Measurements from ENCODE around the gene ETFBKMT.
A peak's percentile ranks its signal among the peaks of the same experiment; 100 is the strongest.

The ETFBKMT gene, protein sequence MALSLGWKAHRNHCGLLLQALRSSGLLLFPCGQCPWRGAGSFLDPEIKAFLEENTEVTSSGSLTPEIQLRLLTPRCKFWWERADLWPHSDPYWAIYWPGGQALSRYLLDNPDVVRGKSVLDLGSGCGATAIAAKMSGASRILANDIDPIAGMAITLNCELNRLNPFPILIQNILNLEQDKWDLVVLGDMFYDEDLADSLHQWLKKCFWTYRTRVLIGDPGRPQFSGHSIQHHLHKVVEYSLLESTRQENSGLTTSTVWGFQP

DNA sequence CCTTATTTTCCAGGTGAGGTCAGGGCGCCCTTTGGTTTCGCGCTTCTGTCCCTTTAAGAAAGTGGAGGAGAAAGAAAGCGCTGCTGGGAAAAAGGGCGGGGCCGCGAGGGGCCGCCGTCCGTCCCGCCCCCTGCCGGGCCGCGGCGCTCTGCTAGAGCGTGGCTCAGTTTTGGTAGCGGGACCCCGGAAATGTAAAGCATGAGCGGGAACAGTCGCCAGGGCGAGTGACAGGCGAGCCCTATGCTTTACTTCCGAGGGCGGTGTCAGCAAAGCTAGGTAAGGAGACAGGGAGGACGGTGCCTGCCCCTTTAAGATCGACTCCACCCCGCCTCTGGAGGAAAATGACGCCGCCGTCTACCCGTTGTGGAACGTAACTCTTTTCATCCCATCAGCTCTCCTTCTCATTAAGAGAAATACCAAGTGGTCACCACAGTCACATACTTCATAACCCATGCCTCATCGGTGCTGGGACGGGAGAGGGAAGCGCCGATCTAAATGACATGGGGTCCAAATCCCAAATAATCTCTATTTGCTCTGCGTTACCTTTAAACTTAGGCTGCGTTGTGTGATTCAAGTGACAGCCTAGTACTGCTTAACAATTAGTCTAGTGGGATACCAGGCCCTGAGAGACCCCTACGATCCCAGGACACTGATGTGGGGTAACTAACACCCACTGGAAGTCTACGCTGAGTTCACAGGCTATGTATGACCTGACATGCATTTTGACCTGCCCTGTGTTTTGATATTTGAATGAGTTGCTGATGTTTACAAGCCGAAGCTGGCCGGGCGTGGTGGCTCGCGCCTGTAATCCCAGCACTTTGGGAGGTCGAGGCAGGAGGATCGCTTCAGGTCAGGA is at the start of gene ETFBKMT:
Gene ETFBKMT, plus strand, starts transcription at position 602 of the 856 bp plus-strand sequence. CDS start 2,266 bp downstream, outside the sequence.
- DNase-seq (ENCODE audit: low read depth in 3 of 3) = peak; percentile 85 to 92 (median 89)

DNA sequence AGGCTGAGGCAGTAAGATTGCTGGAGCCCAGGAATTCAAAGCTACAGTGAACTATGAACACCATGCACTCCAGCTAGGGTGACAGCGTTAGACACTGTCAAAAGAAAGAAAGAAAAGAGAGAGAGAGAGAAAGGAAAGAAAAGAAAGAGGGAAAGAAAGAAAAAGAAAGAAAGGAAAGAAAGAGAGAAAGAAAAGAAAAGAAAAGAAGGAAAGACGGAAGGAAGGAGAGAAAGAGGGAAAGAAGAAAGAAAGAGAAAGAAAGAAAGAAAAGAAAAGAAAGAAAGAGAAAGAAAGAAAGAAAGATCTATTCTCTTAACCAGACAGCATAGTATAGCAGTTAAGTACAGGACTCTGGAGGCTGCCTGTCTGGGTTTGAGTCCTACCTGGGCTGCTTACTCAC is 46.7 kb upstream of the ETFBKMT start:
- DNase-seq (ENCODE audit: low read depth in 3 of 3) = no peak

DNA sequence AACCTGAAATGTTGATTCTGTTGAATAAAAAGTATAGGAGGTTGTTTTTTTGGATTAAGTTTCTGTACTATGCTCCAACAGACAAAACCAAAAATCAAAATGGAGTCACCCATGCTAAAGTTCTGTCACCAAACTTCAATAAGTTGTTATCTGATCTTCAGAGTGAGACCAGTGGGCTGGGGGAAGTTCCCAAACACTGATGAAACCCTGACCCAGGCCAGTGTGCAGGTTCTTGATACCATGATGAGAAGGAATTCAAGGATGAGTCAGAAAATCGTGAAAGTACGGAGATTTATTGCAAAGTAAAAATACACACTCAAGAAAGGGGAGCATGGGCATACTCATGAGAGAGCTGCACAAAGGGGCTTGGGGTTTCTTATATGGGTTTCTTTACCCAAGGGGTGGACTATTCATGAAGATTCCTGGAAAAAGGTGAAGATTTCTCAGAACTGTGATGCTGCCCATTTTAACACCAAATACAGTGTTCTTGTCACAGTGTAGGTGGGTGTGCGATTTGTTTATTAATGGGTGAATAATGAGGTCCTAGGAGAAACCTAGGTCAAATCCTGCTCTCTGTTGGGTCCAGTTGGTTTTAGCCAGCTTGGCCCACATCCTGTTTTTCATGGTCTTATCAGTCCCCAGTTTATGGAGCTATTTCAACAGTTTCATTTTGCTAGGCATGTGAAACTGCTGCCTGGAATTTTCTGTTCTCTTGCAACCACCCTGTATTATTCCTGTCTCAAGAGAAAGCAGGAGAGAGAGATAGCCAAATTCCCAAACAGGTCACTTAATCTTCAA is 41.1 kb upstream of the ETFBKMT start:
- no peak for DNase-seq (ENCODE audit: low read depth in 3 of 3)

DNA sequence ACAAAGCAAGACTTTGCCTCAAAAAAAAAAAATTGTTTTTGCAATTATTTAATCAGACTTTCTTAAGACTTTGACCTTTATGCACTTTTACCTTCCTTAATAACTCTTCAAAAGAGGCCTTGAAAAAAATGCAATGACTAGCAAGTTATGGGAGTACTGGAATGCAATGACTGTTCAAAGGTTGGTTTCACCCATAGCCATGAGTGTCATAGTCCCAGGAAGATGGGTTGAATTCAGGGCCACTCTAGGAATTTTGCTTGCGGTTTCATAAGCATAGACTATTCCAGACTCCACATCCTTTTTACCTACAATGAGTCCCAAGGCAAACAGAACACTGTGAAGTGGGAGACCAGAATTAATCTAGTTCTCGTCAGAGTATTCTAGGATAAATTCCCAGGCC is 39.2 kb upstream of the ETFBKMT start:
- no peak for DNase-seq (ENCODE audit: low read depth in 3 of 3)

DNA sequence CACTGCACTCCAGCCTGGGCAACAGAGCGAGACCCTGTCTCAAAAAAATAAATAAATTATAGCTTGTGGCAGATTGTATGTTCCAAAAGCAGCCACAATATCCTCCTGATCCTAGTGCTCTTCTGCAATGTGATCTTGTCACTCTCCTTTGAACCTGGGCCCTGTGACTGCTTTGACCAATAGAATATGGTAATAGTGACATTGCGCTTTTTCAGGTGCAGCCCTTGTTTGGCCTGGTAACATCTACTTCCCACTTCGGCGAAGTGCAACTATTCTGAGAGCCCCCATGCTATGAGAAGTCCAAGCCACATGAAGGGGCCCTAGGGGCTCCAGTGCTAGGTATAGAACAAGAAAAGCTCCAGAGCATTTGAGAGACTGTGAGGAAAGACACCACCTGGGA is 37.5 kb upstream of the ETFBKMT start:
- no peak for DNase-seq (ENCODE audit: low read depth in 3 of 3)

DNA sequence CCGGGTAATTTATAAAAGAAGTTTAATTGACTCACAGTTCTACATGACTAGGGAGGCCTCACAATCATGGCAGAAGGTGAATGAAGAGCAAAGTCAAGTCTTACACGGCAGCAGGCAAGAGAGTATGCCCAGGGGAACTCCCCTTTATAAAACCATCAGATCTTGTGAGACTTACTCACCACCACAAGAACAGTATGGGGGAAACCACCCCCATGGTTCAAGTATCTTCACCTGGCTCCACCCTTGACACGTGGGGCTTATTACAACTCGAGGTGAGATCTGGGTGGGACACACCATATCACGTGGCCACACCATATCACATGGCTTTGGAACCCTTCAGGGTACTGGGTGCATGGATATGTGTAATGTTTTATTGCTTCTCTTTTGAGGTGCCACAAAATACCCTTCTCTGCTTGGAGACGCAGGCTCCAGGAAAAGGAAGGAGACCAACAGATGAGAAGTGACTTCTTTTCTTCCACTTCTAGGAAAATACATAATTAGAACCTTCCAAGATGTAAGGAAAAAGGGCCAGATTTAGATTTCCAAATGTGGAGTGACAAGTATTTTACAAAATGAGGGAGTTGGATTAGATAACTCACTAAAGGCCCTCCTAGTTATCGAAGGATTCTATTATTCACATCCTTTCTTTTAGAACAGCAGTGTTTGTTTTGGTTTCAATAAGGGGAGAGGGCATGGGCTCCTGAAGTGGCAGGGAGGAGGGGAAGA is 33.1 kb upstream of the ETFBKMT start:
- no peak for DNase-seq (ENCODE audit: low read depth in 3 of 3)

DNA sequence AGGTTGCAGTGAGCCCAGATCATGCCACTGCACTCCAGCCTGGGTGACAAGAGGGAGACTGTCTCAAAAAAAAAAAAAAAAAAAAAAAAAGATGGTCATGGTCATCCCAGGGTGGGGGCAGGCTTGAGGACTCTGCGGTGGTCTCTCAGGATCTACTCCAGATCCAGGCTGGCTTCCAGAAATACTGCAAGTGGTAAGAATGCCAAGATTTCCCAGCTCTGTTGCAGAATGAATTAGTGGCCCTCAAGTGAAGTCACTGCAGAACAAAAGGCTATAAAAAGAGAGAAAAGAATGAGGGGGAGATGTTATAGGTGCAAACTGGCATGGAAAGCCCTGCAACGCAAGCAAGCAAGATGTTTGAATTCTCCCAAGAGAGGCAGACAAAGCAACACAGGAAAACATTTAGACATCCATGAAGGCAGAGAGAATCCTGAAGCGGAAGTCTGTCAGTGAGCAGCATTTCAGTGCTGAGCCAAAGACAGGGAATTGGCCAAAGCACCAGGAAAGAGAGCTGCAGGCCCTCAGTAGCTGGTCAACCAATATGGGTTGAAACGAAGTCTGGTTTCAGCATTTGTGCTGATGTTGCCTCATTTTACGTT is 31.9 kb upstream of the ETFBKMT start:
- no peak for DNase-seq (ENCODE audit: low read depth in 3 of 3)

DNA sequence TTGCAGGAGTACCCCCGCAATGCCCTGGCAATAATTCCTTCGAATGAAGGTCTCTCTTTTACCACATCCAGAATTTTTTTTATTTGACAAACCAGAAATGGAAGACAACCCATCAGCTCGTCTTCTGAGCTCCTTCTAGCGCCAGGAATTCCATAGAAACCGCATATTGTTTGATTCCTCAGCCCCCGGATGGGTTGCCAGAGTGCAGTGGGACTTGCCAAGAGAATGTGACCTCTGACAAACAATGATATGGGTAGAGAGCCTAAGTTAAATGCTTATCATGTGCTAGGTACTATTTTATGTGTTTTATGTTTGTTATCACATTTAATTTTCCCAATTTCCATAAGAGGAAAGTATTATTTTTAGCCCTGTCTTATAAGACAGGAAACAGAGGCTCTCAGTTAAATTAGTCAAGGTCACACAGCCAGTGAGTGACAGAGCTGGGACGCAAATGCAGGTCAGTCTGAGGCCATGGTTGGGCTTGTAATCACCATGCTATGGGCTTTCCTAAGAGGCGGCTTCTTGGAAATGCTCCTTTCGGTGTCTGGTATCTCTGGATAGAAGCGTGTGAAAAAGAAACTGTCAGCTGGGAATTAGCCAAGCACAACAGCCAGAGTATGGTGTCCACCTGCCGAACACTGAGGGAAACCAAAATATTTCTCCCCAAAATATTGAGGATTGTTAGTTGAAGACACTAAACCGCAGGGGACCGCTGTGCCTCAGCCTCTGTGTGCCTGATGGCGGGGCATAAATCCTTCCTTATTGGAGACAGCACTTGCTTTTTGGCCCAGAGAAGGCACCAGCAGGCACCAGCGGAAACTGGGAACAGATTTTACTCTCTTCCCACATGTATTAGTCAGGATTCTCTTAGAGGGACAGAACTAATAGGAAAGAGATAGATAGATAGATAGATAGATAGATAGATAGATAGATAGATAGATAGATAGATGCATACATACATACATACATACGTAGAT is 29.4 kb upstream of the ETFBKMT start:
- DNase-seq (ENCODE audit: low read depth in 3 of 3) = no peak

DNA sequence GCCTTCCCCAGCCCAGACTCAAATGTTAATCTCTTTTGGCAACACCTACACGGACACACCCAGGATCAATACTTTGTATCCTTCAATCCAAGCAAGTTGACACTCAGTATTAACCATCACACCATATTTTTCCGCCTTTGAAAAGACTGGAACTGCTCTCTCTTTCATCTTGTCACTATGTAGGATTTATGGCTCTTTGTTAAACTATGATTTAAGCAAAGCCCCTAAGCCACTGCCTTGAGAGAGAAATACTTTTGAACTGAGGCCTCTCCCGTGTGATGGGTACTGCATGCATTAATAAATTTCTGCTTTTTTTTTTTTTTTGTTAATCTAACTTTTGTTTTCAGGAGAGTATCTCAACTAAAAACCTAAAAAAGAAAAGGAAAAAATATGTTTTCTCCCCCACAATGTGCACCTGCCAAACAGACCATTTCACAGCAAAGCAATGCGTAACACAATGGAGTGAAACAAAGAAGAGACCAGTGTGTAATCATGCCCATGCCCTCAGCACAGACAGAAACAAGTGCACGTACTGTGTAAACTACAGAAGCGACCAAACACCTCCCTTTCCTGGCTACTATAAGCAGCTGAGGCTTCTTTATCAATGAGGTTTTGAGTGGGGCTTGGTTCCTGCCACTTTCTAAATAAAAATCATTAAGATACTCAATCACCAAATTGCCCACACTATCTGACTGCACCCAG is 28.3 kb upstream of the ETFBKMT start:
- no peak for DNase-seq (ENCODE audit: low read depth in 3 of 3)

DNA sequence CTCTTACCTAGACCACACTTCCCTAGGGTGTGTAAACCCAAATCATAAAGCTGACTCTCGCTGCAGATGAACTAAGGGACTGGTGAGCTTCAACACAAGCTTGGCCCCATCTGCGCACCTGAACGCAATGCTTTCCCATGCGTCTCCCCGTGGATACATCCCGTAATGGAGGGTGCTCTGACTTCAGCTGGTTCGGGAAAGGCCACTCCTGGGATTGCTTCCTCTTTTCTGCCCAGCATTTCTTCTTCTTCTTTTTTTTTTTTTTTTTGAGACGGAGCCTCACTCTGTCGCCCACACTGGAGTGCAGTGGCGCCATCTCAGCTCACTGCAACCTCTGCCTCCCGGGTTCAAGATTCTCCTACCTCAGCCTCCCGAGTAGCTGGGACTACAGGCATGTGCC is 27.7 kb upstream of the ETFBKMT start:
- no peak for DNase-seq (ENCODE audit: low read depth in 3 of 3)

DNA sequence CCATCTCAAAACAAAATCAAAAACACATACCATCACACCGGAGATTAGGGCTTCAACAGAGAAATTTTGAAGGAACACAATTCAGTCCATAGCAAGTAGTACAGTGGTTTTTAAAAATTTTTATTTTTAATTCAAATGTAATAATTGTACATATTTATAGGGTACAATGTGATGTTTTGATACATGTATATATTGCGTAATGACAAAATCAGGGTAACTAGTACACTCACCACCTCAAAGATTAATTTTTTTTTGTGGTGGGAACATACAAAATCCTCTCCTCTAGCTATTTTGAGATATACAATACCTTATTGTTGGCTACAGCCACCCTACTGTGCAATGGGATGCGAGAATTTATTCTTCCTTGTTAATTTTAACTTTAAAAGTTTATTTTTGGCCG is 26.0 kb upstream of the ETFBKMT start:
- no peak for DNase-seq (ENCODE audit: low read depth in 3 of 3)

DNA sequence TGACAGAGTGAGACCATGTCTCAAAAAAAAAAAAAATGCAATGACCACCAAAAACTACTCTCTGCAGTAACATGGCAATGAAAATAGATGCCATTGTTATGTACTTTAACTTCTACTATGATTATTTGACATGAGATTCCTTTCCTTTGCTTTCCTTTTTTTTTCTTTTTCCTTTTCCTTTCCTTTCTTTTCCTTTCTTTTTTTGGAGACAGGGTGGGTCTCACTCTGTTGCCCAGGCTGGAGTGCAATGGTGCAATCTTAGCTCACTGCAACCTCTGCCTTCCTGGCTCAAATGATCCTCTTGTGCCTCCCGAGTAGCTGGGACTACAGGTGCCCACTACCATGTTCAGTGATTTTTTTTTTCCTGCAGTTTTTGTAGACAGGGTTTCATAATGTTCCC is 24.9 kb upstream of the ETFBKMT start:
- no peak for DNase-seq (ENCODE audit: low read depth in 3 of 3)

DNA sequence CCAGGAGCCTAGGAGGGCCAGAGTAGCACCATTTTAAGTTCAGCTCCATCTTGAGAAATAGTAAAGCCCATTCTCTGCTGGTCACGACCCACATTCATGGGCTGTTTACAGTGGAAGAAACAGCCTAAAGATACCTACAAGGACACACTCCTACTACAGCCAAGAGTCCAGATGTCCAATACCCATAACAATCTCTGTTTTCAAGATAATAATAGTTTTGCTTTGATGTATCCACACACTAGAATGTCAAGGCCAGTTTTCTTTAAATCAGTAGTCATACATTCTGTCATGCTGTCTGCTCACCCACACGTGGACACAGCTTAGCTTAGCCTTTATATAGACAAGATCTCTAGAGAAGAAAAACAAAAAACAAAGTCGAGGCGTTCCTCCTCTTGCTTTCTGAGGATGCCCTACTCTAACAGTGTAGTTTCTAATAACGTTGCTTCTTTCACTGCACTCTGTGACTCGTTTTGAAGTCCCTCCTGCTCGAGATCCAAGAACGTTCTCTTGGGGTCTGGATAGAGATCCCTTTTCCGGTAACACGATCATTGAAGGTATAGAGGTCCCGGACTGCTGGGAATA is 17.9 kb upstream of the ETFBKMT start:
- no peak for DNase-seq (ENCODE audit: low read depth in 3 of 3)

DNA sequence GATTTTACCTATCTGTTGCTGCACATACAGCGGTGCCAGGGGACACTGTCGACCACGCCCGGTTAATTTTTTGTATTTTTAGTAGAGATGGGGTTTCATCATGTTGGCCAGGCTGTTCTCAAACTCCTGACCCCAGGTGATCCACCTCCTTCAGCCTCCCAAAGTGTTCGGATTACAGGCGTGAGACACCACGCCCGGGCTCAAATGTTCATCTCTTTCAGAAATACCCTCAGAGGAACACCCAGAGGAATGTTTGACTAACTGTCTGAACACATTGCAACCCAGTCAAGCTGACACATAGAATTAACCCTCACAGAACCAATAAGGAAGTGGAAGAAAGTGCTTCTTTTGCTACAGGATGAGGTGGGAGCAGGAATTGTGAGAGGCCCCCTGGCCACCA is 15.0 kb upstream of the ETFBKMT start:
- DNase-seq (ENCODE audit: low read depth in 3 of 3) = no peak

DNA sequence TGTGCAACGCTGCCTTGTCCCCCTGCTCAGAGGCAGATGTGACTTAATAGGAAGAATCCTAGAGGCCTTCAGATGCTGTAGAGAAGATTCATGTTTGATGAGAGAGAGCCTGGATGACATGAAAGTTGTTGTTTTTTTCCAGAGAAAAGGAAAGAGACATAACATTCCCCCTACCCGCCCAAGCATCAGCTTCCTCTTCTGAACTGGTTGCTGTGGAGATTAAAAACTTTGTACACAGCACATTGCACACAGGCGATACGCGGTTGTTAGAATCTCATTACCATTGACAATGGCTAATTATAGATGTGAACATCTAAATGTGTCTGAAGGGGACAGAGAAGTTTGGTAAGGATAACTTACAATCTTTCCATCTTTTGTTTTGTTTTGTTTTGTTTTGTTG is 13.6 kb upstream of the ETFBKMT start:
- no peak for DNase-seq (ENCODE audit: low read depth in 3 of 3)

DNA sequence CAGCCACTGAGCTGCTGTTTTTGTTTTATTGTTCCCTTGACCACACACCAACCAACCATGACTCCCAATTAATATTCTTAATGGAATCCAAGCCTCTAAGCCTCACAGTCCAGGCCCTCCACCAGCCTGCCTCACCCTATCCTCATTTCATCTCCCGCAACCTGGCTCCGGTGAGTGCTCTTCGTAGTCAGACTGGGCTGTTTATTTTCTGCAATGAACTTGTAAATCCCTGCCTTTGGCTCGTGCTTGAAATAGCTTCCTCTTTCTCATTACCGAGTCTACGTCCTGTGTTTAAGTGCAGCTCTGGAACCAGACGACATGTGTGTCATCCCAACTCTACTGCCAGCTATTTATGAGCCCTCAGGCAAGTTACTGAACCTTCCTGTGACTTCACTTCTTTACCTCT is 12.4 kb upstream of the ETFBKMT start:
- no peak for DNase-seq (ENCODE audit: low read depth in 3 of 3)

DNA sequence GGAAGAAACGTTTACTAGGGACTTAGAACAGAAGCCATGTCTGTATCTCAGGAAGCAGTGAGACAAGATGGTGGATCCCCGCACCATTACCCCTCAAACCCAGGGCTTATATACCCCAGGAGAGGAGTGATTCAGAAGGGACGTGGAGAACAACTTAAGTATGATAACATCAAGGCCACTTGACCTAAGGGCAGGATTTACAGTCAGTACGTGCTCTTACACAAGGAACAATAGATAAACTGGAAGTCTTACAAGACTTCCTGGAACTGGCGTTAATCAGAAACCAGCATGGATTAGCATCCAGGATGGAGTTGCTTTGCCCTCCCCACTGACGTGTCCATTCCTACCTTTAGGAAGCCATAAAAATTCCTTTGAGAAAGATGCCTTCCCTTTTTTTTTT is 8.6 kb upstream of the ETFBKMT start:
- DNase-seq (ENCODE audit: low read depth in 3 of 3) = no peak

DNA sequence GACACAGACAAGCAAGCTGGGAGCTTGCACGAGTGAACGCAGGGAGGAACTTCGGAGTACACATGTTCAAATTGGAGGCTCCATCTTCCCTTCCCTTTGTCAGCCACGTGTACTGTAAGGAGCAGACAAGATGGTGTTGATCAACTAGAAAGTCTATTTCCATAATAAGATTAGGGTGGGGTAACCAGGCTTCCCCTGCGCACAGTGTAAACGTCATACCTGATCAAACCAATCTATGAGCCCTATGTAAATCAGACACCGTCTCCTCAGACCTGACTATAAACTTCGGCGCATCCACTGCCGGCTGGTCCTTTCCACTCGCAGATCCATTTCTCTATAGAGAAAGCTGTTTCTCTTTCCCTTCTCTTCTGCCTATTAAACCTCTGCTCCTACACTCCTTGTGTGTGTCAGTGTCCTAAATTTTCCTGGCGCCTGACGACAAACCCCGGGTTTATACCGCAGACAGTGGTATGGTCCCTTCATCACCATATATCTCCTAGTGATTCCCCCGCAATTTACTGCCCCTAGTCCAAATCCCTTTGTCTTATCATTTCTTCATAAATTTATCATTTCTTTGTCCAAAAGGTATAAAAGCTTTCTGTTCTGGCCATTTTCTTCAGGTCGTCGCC is 7.5 kb upstream of the ETFBKMT start:
- no peak for DNase-seq (ENCODE audit: low read depth in 3 of 3)

DNA sequence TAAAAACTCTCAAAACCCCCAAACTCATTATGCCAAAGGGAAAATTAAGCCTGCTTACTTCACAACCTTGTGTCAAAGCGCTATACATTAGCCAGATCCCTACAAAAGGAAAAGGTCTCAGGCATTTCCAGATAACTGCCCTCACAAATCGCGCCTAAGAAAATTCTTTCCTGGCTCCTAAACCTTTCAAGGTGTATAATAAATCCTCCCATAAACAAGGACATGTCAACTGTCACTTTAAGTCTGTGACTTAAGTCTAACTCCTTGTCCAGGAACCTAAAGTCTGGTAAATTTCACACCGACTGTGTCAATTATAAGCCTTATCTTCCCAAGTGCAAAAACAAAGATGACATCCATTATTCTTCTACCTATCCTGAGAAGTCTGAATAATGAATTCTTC is 4.3 kb upstream of the ETFBKMT start:
- no peak for DNase-seq (ENCODE audit: low read depth in 3 of 3)
